HG03432 (cell line): ENCODE measurements around the gene AKT1.
A peak's percentile ranks its signal among the peaks of the same experiment; 100 is the strongest.

ENCODE experiments used
- ATAC-seq: cut with Tn5 transposase; IDR thresholded peaks from one replicate; pipeline ENCODE4 v1.9.1; 2021; ENCODE audit warnings: mild to moderate bottlenecking, moderate library complexity; ENCODE audit not compliant: unreplicated experiment

The AKT1 gene

DNA sequence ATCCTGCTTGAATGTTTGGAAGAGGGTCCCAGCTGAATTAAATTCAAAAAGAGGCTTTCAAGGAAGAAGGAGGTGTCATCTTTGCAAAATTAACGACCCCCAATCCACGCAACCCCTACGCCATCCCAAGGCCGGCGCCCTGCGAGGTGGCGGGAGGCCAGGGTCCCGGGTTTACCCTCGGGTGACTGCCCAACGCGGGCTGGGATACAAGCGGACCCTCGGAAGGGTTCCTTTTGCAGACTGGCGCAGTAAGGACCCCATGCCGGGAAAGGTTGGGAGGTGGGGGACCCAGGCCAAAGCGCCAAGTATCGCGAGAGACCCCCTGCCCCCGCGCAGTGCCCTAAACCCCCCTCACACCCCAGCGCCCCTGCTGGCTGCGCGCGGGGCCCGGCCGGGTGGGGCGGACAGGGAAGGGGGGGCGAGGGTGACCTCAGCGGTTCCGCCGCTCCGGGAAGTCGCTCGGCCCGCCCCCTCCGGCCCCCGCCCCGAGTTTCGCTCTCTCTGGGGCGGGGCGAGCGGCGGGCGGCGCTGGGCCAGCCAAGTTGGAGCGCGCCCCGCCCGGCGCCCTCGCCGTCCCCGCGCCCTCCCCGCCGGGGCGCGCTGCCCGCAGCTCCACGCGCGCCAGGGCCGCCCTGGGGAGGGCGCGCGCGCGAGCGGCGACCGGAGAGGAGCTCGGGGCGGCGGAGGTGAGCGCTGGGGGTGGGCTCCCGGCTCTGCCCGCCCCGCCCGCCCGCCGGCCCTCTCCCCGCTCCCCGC, 4.6 kb upstream of the AKT1 start:
- ATAC-seq = peak; percentile 49

DNA sequence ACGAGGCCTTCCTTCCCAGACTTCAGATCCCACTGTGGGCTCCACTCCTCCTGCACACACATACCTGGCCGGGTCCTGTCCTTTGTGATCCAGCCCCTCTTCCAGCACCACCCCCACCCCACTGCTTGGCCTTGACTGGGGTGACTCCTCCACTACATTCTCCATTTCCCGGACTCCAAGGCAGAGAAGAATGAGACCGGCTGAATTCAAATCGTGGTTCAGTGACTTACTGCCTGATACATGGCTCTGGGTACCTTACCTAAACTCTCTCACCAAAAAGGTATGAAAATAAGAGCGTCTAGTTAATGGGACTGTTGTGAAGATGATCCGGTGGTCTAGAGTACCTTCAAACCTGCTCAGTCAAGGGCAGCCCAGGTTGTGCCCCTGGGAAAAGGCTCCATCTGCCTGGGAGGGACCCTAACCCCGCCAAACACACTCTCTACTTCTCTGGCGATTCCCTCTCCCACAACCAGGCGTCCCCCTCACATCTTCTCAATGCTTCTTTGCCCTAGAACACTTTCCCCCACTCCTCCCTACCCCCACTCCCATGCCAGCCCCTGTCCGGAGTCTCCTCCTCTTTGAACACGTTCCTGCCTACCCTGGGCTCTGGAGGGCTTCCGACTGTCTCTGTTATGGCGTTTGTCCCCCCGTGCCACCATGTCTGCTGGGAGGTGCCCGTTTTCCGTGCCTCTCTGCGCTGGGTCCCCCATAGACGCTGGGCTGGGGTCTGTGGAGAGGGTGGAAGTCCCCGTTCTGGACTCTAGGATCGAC, 3.9 kb upstream of the AKT1 start:
- no peak for ATAC-seq

DNA sequence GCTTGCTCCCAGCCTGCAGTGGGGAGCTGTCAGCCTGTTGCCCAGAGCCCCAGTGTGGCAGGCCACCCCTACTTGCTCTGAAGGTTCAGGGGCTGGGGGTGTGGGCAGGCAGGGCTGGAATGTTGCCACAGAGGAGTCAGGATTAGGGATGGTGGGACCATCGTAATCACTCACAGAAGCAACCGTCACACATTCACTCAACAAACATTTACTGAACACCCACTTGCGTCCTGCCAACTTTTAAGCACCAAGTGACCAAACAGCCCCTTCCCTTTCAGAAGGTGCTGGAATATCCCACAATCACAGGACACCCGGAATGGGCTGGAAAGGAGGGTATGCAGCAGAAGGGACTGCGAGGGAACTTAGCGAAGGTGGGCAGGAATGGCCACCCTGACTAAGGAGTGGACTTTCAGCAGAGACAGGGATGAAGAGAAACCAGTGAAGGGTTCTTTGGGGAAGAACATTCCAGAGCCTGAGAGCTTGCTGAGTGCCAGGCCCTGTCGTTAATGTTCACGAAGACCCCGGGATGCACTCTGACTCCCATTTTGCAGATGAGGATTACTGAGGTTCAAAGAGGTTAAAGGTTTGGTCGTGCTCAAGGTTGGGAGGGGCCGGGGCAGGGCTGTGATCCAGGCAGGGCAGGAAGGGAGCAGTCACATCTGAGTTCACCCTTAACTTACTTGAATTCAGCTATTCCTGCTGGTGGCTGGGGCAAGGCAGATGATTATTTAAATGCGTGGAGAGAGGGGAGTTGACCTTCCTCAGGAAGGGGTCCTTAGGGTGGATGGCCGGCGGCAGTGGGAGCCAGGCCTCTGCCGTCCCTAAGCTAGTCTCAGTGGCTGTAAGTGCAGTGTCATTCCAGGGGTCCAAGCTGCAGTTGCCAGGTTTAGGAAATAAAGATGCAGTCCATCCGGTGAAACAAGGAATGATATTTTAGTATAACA, 3.0 kb upstream of the AKT1 start:
- no peak for ATAC-seq

DNA sequence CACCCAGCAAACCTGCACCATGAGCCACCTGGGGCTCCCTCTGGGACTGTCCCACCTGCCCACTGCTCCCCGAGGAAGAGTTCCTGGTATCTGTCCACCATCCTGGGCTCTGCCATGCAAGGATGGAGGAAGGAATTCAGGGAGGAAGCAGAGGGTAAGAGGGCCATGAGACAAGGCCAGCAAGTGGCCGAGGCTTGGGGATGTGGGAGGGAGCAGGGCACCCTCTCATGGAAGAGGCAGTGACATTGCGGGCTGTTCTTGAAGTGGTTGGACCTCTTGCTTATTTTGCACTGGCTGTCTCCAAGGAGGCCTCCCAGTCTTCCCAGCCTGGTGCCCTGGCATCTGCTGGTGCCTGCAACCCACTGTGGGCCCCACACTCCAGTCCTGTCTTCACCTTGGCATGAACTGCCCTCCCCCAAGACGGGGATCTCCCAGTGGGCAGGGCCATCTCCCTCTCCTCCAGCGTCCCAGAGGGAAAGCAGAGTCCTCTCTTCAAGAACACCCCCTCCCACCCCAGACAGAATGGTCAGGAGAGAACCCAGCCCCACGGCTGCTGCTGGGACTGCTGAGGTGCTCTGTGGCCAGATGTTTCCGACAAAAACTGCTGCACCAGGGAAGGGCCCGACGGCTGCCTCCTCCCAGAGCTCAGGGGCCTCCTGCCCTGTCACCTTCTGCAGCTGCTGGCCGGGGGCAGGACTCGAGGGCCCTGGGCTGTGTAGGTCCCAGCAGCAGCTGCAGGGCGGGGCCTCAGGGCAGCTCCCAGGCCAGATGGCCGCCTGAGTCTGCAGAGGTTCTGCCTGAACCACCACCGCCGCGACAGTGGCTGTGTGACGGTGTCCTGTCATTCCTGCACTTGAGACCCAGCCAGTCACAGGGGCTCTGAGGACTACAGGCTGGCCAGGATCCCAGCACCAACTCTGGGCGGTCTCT, 1.8 kb upstream of the AKT1 start:
- ATAC-seq = no peak

DNA sequence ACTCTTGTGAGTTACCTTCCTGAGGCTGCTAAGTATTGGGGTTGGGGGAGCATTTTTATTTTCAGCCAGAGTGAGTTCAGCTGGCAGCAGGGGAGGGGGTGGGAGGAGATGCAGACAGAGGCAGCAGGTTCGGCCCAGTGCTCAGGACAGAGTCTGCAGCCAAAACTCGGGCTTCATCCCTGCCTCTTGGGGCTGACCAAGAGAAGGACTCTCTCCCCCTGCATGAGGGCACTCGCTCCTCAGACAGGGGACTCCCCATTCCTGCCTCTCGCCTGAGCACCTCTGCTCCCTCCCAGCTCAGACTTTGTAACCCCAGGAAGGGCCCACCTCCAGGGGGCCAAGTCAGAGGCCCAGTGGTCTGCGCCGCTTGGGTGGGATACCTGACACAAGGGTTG, 1.1 kb upstream of the AKT1 start:
- ATAC-seq = no peak

DNA sequence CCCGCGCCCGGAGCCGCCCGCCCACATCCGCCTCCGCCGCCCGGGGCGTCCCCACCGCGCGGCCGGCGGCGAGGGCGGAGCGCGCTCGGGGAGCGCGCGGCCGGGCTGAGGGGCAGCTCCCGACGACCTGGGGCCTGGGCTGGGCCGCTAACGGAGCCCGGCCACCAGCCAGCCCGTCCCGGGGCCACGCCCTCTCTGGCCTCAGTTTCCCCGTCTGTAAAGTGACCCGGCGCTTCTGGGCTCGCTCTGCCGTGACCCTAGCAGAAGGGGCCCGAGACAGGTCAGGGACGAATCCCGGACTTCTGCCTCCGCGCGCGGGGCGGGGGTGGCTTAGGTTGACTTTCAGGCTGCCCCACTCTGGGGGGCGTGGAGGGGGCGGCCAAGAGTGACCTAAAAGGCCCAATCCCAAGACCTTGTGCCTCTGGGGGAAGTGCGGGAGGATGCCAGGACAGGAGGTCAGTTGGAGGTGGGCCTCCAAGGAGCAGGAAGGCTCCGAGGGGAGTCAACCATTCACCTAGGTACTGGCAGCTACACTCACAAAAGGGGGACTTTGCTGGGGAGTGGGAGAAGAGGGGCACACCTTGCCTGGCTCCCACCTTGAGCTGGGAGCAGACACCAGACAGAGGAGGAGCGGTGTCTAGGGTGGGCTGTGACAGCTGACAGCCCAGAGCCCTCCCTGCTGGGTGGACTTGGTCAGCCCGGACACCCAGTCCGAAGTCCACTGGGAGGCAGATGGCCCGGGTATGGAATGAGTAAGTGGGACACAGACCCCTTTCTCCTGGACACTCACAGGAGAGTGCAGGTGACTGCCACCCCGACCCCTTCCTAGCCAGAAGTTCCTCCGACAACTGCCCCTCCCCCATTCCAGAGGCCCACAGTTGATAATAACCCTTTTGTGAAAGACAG, 486 bp upstream of the AKT1 start:
- ATAC-seq = peak; percentile 42

DNA sequence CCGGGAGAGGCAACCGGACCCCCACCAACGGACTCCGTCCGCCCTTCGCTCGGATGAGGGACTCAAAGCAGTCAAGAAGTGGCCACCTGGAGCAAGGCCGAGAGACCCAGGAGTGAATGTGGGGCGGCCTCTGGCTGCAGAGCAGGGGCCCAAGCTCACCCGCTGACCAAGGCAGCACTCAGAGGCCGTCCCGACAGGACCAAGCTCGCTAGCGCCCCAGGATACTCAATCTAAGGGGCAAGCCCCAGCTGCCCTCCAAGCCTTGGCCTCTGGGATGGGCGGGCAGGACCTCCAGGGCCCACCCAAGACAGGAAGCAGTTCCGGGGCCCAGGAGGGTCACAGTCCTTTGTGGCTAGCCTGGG, 936 bp downstream of the AKT1 start:
- ATAC-seq = peak; percentile 4

DNA sequence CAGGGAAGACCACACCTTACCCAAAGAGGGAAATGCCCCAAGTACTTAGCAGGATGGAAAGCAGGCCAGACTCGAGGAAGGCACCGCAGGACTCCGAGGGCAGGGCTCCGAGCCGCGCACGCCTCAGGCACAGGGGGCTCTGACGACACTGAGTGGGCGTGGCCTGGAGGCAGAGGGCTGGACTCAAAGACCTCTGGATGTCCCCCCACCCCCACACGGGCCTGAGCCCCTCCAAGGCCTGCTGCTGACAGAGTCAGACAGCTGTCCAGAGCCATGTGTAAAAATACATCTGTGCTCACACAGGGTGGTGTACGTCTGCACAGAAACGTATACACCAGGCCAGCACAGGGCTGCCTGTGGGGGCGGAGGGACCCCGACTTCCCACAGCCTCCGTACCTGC, 1.4 kb downstream of the AKT1 start:
- ATAC-seq = no peak

DNA sequence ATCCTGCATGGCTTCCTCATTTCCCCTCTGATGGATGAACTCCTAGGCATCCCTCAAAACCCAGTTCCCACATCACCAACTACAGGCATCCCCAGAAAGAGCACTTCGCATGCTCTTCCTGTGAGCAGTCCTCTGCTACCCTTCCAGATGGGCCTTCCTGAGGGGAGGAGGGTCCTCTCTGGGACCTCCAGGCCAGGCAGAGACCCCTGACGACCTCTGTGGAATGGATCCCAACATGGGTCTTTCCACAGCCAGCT, 1.9 kb downstream of the AKT1 start:
- no peak for ATAC-seq

DNA sequence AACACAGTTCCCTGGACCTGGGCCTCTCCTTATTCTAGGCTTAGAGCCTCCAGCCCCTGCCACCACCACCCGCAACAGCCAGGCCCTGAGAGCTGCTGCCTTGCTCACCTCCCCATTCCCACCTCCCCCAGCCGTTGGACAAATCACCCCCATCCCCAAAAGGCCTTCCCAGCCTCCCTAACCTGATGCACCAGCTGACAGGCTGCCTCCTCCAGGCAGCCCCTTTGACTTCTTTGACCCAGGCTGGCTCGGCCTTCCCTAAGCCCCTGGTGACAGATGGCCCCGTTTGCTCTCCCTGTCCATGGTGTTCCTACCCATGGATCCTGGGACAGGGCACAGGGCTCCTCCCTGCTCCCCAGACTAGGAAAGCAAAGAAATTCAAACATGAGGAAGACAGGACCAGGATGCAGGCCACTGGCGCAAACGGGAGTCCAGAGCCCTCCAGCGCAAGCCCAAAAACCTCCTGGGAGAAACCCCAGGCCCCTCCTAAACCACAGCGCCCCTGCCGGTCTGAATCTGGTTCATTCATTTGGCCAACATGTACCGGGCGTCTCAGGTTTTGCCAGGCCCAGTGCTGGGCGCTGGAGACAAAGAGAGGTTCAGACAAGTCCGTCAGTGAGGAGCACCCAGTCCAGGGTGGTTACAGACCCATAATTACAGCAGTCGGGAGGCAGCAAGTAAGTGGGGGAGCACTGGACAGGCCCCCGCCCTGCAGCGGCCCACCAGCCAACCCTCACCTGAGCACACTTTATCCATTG, 2.4 kb downstream of the AKT1 start:
- ATAC-seq = no peak

DNA sequence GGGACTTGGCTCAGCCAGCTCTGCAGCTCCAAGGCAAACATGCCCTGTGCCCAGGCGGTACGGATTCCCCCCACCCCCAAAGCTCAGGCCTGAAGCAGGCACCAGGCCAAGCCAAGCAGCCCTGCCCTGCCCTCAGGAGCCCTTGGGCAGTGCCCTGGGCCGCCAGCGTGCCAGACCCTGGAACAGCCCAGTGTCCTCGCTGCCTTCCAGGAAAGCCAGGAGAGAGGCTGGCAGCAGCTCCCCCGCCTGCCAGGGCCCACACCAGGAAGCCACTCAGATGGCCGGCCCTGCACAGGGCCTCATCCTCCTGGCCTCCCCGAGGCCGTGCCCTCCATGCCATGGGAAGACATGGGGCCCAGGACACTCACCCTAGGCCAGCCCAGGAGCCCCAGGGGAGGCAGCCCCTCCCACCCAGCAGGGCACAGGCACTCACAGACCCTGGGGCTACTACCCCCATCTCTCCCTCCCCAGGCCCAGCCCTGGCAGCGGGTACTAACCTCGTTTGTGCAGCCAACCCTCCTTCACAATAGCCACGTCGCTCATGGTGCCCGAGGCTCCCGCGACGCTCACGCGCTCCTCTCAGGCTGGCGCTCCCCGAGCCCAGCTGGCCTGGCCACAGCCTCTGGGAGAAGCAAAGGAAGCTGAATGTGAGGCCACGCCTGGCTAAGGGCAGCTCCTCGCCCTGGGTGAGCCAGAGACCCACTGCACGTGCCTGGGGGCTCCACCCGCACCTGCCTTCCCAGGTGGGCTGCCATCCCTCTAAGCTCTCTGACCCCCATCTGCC, 3.3 kb downstream of the AKT1 start:
- no peak for ATAC-seq

DNA sequence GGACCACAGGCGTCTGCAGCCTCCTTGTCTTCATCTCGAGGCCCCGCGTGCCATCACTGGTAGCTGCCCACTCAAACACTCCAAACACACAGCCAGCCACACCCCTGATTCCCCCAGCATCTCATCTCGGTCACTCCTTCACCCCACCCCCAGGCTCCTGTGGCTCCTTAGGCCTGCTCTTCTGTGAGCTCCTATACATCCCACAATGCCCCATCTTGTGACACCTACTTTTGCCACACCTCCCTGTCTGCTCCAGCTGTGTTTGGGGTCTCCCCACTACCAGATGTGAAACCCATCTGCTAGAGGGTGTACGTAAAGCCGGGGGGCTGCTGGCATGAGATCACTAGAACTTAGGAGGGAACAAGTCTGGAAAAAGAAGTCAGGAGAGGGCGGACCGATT, 4.1 kb downstream of the AKT1 start:
- no peak for ATAC-seq

DNA sequence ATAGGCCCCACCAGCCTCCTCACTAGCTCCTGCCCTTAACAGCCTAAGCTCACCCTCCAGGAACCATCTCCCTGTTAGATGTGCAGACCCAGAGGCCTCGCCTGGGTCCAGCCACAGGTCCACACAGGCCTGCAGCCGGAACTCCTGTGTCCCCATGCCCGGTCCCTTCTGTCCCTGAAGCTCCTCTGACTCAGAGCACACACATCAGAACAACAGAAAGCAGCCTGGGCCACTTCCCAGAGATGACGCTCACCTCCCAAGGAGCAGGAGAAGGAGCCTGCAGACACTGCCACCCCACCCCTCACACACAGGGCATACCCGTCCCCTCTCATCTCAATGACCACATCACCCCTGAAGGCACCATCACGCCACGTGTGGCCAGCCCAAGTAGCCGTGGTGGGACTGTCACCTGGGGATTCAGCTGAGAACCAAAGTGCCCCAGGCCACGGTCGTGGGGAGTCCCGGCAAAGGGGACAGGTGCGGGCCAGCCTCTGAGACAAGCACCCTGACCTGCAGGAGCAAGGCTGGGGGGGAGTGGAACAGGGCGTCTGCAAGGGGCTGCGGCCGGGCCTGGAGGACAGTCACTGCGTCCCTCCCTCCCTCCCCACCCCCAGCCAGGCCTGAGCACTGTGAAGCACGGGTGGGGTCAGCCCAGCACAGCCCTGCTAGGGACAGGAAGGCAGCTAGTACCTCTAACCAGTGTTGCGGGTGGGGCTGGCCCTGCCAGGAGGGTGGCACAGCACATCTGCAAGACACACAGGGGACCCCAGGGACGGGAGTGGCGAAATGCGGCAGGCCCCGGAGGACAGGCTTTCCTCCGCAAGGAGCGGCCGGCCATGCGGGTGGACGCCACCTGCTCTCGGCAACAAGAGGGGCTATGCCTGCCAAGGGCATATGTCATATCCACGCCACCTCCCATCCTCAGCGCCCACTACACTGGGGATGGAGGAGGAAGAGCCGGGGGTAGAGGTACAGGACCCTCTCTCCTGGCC, 5.5 kb downstream of the AKT1 start:
- no peak for ATAC-seq

DNA sequence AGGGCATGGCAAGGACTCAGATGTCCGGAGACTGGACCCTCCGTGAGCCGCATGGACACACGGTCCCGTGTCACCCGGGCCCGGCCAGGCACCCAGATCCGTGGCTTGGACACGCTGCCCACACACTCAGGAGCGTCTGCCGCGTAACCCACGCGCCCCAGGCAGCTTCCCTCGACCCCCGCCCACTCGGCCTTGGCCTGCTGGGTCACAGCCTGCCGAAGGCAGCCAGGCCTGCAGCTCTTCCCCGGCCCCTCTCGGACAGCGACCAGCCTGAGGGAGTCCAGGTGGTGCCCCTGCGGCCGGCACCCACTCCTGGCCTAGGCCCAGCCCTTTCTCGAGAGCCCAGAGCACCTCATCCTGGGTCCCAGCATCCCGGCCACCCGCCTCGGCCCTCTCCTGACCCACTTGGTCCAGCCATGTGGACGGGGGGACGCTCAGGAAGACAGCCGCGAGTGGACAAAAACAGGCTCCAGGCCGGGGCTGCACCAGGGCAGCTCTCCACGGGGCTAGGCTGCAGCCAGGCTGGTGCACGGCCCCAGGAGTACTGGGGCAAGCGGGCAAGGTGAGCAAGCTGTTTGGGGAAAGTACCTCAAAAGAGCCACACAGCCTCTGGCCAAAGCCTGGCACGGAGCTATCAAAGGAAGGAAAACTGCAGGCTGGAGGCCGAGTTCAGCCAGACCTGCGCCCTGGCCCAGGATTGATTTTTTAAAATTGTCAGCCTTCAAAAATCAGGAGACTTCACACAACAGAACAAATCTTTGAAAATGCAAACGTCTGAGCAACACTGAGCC, 6.5 kb downstream of the AKT1 start:
- no peak for ATAC-seq

DNA sequence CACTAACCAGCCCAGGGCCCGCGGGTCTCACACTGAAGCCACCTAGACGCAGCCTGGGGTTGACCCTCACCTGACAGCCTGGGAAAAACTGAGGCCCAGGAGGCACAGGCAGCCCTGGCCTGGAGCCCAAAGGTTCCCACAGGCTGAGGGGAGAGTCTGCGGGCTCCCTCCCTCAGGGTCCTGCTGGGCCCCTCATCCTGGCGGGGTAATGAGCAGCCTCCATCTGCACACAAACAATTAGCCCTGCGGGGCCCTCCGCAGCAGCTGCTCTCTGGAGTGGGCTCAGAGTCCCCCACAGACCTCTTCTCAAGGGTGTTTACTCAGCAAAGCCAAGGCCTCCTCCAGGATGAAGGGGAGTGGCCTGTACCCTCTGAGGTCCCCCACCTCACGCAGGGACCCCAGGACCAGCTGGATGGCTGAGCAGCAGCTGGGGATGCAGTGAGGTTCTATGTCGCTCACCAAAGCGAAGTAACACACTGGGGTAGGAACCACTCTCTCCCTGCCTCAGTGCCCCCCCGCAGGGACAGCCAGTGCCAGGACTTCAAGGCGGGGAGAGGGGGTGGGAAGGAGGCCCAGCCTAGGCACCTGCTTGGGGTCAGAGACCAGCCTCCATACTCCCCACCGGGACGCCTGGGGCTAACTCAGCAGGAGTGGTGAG, 7.3 kb downstream of the AKT1 start:
- ATAC-seq = no peak

DNA sequence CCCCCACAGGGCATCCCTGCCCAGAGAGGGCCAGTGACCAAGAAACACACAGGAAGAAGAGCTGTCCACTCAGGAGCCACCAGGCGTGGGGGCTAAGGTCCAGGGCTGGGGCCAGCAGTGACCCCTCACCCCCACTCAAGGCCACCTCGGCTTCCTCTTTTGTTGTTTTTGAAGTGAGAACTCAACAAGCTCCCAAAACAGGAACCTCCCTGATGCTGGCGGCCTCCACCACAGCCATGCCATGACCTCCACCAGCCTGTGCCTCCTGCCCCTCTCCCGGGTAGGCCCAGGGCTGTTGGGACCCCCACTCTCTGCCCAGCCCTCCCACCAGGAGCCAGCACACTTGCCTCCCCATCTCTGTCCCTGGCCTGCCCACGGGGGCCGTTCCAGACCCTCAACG, 7.8 kb downstream of the AKT1 start:
- ATAC-seq = no peak
